ENCODE results near the gene ST8SIA1.

GRCh38 chr12:22321638-22322037 lies 12.9 kb downstream of the ST8SIA1 start:
- TF ChIP-seq CTCF (conservative IDR thresholded peaks at IDR 0.05 in 1 of 2, IDR thresholded peaks at IDR 0.05 in 1 of 2; ENCODE audit: low read depth in 1 of 2, low read length in 2 of 2), result no peak
- TF ChIP-seq EZH2 (IDR thresholded peaks at IDR 0.05; ENCODE audit: low read length, missing control alignments), result no peak

Measured in fibroblast of lung (primary cell).